Esophagus squamous epithelium (tissue), 4 donors: ENCODE data around the gene RMND1.

Source experiments
- POLR2A ChIP-seq, 4 donors: fragments of 450-650 bp; IDR thresholded peaks; one replicate each; pipeline ENCODE4 v1.6.1; 2017; ENCODE audit warnings: antibody characterized with exemption in 4 of 4, mild to moderate bottlenecking in 4 of 4, moderate library complexity in 3 of 4
- TF ChIP-seq, protein P1 (sequence below), 6 experiments: fragments of 450-650 bp in 4 of 6; fragments of 200-600 bp in 2 of 6; sonication (generic) in 2 of 6; IDR thresholded peaks; one replicate each; pipeline ENCODE4 v1.5.1; 2016 to 2019; ENCODE audit warnings: antibody characterized with exemption in 6 of 6, mild to moderate bottlenecking in 4 of 6, moderate library complexity in 4 of 6

DNA sequence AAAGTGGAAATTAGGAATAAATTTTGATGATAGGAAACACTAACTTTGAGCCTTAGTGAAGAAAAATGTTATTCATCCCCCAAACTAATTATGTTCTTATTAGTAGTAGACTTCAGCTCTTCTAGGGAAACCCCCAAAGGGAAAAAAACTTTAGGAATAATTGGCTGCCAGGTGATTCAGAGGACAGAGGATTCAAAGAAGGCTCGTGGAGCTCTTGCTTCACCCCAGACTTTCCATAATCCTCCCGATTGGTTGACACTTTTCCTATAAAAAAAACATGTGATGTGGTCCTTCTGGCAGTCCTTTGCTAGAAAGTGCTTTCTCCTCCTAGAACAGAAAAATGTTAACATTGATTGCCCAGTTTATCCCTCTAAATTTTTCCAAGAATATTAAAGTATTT, 36.3 kb upstream of the RMND1 start:
- TF ChIP-seq, protein P1, sequence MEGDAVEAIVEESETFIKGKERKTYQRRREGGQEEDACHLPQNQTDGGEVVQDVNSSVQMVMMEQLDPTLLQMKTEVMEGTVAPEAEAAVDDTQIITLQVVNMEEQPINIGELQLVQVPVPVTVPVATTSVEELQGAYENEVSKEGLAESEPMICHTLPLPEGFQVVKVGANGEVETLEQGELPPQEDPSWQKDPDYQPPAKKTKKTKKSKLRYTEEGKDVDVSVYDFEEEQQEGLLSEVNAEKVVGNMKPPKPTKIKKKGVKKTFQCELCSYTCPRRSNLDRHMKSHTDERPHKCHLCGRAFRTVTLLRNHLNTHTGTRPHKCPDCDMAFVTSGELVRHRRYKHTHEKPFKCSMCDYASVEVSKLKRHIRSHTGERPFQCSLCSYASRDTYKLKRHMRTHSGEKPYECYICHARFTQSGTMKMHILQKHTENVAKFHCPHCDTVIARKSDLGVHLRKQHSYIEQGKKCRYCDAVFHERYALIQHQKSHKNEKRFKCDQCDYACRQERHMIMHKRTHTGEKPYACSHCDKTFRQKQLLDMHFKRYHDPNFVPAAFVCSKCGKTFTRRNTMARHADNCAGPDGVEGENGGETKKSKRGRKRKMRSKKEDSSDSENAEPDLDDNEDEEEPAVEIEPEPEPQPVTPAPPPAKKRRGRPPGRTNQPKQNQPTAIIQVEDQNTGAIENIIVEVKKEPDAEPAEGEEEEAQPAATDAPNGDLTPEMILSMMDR (IDR thresholded peaks at IDR 0.05), result no peak
- no peak for TF ChIP-seq POLR2A (IDR thresholded peaks at IDR 0.05)
